Stimulated activated effector memory CD8-positive, alpha-beta T cell treated with anti-CD3 and anti-CD28 coated beads, Interleukin-12 subunit alpha, Interleukin-12 subunit beta, amount 100 ng/mL, for 72 hours (primary cell): ENCODE data around the gene EDN1.

ENCODE experiments used
- ATAC-seq: fragments of 150-1000 bp; cut with Tn5 transposase; 2 replicates; pipeline ENCODE4 v1.10.0; 2021
- DNase-seq, 2 donors: peaks; one replicate each; pipeline ENCODE4 v3.0.0; 2021 to 2022; ENCODE audit warnings: low spot score in 2 of 2
- H3K27ac Mint-ChIP-seq: one replicate; pipeline ENCODE4 v1.8.0; 2022; ENCODE audit warnings: mild to moderate bottlenecking, mixed read lengths
- H3K36me3 Mint-ChIP-seq: one replicate; pipeline ENCODE4 v1.8.0; 2022; ENCODE audit warnings: mild to moderate bottlenecking, mixed read lengths
- H3K4me1 Mint-ChIP-seq: one replicate; pipeline ENCODE4 v1.8.0; 2022; ENCODE audit warnings: mixed read lengths
- H3K4me3 Mint-ChIP-seq: one replicate; pipeline ENCODE4 v1.8.0; 2022; ENCODE audit warnings: mild to moderate bottlenecking, mixed read lengths
- H3K9me3 Mint-ChIP-seq: one replicate; pipeline ENCODE4 v1.8.0; 2022; ENCODE audit warnings: mixed read lengths

EDN1 gene

DNA sequence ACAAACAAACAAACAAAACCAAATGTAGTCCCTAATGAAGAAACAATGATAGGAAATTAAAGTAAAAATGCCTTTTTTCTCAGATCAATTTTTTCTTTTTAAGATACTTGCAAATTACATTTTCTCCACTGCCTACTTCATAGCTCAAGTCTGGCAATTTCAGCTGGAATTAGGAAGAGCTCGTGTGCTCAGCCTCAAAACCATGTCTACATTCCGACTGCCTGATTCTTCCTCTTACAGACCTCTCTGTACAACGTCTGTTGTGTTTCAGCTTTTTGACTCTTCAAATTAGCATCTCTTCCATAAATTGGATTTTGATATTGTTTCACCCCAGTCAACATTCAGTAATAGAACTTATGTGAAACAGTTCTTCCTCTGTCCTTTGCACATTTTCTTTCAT, 9.3 kb upstream of the EDN1 start:
- no peak overlapping the region for H3K4me3 Mint-ChIP-seq
- no peaks in the 10 kb centered on the region for H3K9me3 Mint-ChIP-seq
- no peaks in the 10 kb centered on the region for H3K4me1 Mint-ChIP-seq
- no peaks in the 10 kb centered on the region for H3K36me3 Mint-ChIP-seq
- DNase-seq = no peak
- no peak for ATAC-seq
- no peak overlapping the region for H3K27ac Mint-ChIP-seq

- no peak overlapping the region for H3K27ac Mint-ChIP-seq
- no peak overlapping the region for H3K4me3 Mint-ChIP-seq
Measured at GRCh38 chr6:12283904-12284303, 6.3 kb upstream of the EDN1 start.

DNA sequence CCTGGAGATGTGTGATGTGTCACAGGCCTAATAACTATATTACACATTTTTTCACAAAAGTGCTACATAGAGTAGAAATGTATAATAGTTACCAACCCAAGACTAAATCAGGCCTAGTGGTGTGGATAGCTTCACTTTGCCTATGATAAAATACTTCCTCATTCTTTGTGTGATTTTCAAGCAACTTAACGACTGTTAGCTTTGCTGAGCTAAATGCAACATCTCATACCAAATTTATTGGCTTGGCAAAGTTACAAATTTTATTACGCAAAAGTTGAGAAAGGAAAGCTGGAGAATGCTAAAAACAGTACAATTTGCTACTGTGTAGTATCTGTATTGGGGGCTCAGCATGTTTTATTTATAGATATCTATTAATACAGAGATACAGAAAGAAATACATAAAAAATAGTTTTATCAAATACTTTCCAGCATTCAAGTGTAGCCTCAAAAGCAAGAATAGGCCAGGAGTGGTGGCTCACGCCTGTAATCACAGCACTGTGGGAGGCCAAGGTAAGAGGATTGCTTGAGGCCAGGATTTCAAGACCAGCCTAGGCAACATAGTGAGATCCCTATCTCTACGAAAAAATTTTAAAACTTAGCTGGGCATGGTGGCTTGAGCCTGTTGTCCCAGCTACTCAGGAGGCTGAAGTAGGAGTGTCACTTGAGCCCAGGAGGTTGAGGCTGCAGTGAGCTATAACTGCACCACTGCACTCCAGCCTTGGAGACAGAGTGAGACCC, 3.6 kb upstream of the EDN1 start:
- H3K36me3 Mint-ChIP-seq = no peaks in the 10 kb centered on the region
- no peak for ATAC-seq
- DNase-seq = no peak
- H3K9me3 Mint-ChIP-seq = no peaks in the 10 kb centered on the region
- H3K4me3 Mint-ChIP-seq = no peak overlapping the region
- H3K27ac Mint-ChIP-seq = no peak overlapping the region
- H3K4me1 Mint-ChIP-seq = peaks cover 17% of the 10 kb centered on the region

More at GRCh38 chr6:12283904-12284303, 6.3 kb upstream of the EDN1 start:
- Mint-ChIP-seq H3K36me3 (no peaks in the 10 kb centered on the region), H3K4me1 (no peaks in the 10 kb centered on the region), H3K9me3 (no peaks in the 10 kb centered on the region)
- no peak for DNase-seq
- ATAC-seq = no peak

DNA sequence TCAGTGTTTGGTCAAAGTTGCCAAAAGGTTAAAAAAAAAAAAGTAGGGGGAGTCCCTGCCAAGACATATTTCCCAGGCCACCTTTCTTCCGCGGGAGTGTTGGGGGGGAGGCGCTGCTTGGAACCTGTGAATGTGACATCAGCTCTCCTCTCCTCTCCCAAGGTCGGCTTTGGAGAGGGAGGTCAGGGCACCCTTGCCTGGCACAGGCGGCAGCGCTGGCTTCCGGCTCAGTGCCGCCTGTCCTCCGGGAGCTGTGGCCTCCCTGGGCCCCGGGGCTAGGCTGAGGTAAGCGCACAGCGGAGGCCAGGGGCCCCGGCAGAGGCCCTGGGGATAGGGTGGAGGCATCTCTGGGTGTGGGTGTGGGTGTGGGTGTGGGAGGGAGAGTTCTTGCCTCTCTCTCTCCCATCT, 1.9 kb upstream of the EDN1 start:
- peaks cover 17% of the 10 kb centered on the region for H3K4me1 Mint-ChIP-seq
- no peak overlapping the region for H3K27ac Mint-ChIP-seq
- no peak overlapping the region for H3K4me3 Mint-ChIP-seq
- H3K36me3 Mint-ChIP-seq = no peaks in the 10 kb centered on the region
- DNase-seq (no peak), ATAC-seq (no peak)
- H3K9me3 Mint-ChIP-seq = no peaks in the 10 kb centered on the region

DNA sequence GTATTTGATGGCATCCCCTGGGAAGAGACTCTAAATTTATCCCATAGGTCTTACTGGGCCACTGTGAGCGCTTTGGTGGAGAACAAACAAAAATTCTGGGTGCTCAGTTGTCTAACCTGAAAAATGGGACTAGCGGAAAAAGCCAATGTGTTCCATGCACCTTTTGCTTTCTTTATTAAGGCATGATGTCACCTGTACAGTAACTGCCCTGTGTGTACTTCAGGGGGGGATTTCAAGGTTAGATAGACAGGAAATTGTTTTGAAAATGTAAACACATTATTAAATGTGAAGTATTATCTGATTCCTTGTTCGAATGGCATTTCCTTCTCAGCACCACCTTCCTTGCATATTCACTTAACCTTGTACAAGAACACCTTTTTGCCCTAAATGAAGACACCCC, 1.2 kb upstream of the EDN1 start:
- peak overlapping the region; percentile 71 for H3K4me3 Mint-ChIP-seq
- peaks cover 17% of the 10 kb centered on the region for H3K4me1 Mint-ChIP-seq
- DNase-seq (no peak), ATAC-seq (no peak)
- H3K36me3 Mint-ChIP-seq = no peaks in the 10 kb centered on the region
- H3K27ac Mint-ChIP-seq = peak overlapping the region; percentile 17
- H3K9me3 Mint-ChIP-seq = no peaks in the 10 kb centered on the region

DNA sequence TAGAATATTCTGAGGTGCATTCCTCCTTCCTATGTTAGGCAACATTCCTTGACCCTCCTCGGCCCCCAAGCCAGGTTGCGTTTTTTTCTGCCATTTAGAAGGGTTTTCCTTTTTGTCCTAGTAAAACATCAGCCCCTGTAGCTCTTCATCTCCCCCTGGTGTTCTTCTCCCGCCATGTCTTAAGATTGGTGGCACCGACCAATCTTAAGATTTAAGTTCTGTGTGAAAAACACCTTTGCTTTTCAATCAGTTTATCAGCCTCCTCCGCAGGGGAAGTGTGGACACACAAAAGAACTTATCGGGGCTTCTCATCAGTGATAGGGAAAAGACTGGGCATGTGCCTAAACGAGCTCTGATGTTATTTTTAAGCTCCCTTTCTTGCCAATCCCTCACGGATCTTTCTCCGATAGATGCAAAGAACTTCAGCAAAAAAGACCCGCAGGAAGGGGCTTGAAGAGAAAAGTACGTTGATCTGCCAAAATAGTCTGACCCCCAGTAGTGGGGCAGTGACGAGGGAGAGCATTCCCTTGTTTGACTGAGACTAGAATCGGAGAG, 719 bp upstream of the EDN1 start:
- DNase-seq (peak; percentile 32 to 77), ATAC-seq (peak; percentile 58)
- Mint-ChIP-seq H3K4me1 (peaks cover 17% of the 10 kb centered on the region), H3K36me3 (no peaks in the 10 kb centered on the region), H3K27ac (peak overlapping the region; percentile 17), H3K9me3 (no peaks in the 10 kb centered on the region), H3K4me3 (peak overlapping the region; percentile 71)

DNA sequence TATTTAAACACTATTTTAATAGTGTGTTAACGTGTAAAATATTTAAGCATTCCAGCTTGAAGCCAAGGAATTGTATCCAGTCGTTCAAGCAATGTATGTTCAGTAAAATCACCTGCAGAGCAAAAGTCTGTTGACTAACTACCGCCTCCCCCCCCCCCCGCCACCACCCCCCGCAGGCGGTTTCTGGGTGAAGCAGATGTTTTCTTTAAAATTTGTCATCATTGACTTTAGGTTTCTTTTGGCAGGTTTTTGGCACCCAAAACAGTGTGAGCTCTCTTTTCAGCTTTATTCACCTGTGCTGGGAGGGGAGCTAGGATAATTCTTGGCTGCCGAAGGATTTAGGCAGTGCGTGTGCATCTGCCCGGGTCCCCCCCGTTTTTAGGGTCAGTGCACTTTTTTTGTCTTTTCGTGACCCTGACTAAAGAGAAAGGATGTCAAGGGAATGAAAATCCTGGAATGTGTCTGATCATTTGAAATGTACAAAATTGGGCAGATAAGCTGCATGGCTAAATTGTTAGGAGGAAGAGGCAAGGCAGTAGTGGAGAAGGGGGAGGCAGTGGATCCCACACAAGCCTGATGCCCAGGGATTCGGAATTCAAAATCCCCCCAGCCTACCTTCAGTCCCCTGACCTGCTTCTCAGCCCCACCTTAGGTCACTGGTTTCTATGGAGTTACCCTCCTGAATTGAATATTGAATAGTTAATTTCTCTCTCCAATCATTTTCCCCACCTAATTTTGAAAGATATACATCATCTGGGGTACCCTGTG, 1.1 kb downstream of the EDN1 start:
- ATAC-seq = no peak
- H3K4me1 Mint-ChIP-seq = peaks cover 17% of the 10 kb centered on the region
- no peaks in the 10 kb centered on the region for H3K36me3 Mint-ChIP-seq
- H3K9me3 Mint-ChIP-seq = no peaks in the 10 kb centered on the region
- H3K4me3 Mint-ChIP-seq = no peak overlapping the region
- no peak for DNase-seq
- no peak overlapping the region for H3K27ac Mint-ChIP-seq

- H3K27ac Mint-ChIP-seq = no peak overlapping the region
- ATAC-seq = no peak
- H3K4me3 Mint-ChIP-seq = no peak overlapping the region
- DNase-seq = no peak
- H3K9me3 Mint-ChIP-seq = no peaks in the 10 kb centered on the region
- H3K4me1 Mint-ChIP-seq = peaks cover 17% of the 10 kb centered on the region
- no peaks in the 10 kb centered on the region for H3K36me3 Mint-ChIP-seq
Measured at GRCh38 chr6:12291839-12292604, 1.9 kb downstream of the EDN1 start.

DNA sequence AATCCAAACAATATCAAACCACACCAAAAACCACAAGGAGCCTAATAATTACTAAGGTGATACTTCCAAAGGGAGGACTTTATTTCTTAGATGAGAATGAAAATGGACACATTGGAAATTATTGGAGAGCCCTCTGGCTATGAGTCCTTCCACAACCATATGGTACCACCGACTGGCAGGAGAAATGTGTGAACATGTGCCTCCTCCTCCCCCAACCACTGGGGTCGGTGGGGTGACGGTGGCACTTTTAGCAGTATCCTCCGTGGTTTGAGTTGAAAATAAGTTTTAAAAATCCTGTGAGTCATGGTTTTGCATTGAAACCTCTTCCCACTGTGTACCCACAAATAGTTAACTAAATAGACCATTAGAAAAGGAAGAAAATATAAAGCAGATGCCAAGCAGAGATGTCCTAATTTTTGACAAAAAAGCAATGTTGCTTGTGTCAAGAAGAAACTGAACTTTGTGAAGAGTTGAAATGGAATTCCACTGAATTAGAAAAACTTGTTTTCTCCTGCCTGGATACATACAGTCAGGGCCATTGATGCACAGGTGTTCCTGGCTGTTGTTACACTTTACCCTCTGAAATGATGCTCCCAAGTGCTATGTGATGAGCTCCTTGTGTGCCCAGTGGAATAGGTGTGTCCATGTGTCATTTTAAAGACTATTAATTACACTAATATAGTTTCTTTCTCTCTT, 3.2 kb downstream of the EDN1 start:
- DNase-seq = no peak
- Mint-ChIP-seq H3K9me3 (no peaks in the 10 kb centered on the region), H3K4me3 (no peak overlapping the region), H3K4me1 (peaks cover 17% of the 10 kb centered on the region), H3K36me3 (no peaks in the 10 kb centered on the region), H3K27ac (no peak overlapping the region)
- ATAC-seq = no peak

- DNase-seq (no peak), ATAC-seq (no peak)
- H3K36me3 Mint-ChIP-seq = no peaks in the 10 kb centered on the region
- no peak overlapping the region for H3K4me3 Mint-ChIP-seq
- H3K9me3 Mint-ChIP-seq = no peaks in the 10 kb centered on the region
- peaks cover 15% of the 10 kb centered on the region for H3K4me1 Mint-ChIP-seq
- no peak overlapping the region for H3K27ac Mint-ChIP-seq
Measured at GRCh38 chr6:12293931-12294807, 4.0 kb downstream of the EDN1 start.

DNA sequence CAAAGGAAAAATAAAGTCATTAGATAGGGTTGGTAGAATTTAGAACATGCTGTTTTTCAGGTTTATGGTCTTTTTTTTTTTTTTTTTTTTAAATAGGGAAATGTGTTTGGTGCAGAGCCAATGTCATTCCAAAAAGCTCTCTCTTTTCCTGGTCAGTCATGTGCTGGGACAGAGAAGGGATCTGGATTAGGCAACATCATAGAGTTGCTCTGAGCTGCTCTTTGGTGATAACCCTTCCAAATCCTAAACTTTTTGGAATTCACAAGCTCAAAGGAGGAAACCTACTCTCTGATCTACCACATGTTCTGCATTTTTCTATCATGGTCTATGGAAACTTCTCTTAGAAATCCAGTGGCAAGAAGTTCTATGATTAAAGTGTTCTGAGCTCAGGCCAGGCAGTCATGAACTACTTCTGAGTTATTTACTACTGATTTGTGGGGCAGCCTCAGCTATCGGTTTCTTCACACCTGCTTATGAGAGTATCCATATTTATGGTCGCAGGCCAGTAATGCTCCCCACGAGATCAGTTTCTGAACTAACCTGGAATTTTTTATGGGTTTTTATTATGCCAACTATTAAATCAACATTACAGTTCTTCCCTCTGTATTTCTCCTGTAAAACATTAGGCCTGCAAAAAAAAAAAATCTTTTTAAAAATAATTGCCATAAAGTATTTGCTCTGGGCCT, 4.8 kb downstream of the EDN1 start:
- Mint-ChIP-seq H3K9me3 (no peaks in the 10 kb centered on the region), H3K27ac (no peak overlapping the region), H3K4me1 (peaks cover 8% of the 10 kb centered on the region), H3K36me3 (no peaks in the 10 kb centered on the region), H3K4me3 (no peak overlapping the region)
- ATAC-seq (no peak), DNase-seq (no peak)

GRCh38 chr6:12295558-12296254, 5.5 kb downstream of the EDN1 start:
- no peak for DNase-seq
- Mint-ChIP-seq H3K36me3 (no peaks in the 10 kb centered on the region), H3K27ac (no peak overlapping the region), H3K4me3 (no peak overlapping the region), H3K9me3 (no peaks in the 10 kb centered on the region), H3K4me1 (peaks cover 1% of the 10 kb centered on the region)
- no peak for ATAC-seq

DNA sequence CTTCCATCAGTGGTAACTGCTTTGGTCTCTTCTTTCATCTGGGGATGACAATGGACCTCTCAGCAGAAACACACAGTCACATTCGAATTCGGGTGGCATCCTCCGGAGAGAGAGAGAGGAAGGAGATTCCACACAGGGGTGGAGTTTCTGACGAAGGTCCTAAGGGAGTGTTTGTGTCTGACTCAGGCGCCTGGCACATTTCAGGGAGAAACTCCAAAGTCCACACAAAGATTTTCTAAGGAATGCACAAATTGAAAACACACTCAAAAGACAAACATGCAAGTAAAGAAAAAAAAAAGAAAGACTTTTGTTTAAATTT, 6.1 kb downstream of the EDN1 start:
- Mint-ChIP-seq H3K4me1 (no peaks in the 10 kb centered on the region), H3K9me3 (no peaks in the 10 kb centered on the region), H3K27ac (no peak overlapping the region), H3K36me3 (no peaks in the 10 kb centered on the region), H3K4me3 (no peak overlapping the region)
- no peak for ATAC-seq
- DNase-seq = no peak
